ENCODE measurements around the gene TRAPPC3. TPM values are rescaled to one million over a fixed set of nuclear protein-coding genes. Genes with fewer than 3 reads are reported as not detected.

TRAPPC3 gene
- total and polyA plus RNA-seq, 9 of the 15 experiments (the other 6 are each of a cell fraction or from before 2014, with no cell fraction given) = 20.6 to 141 (median 112) TPM

- TF ChIP-seq REST (IDR thresholded peaks at IDR 0.05; ENCODE audit: borderline replicate concordance) (no peak), REST (CRISPR knock-in tag; IDR thresholded peaks at IDR 0.05; ENCODE audit: low read depth) (no peak), ZNF146 (CRISPR knock-in tag; IDR thresholded peaks at IDR 0.05; ENCODE audit: unreplicated experiment) (no peak), NCOR1 (IDR thresholded peaks at IDR 0.05) (peak; percentile 41; the same call in 1 of the 2 replicates), MNT (conservative IDR thresholded peaks at IDR 0.05) (peak in 1 of 2 experiments; percentile 14; a peak in 1 of 4 replicates), SMARCA5 (IDR thresholded peaks at IDR 0.05) (peak; percentile 64; the same call in 1 of the 2 replicates), UBTF (IDR thresholded peaks at IDR 0.05; ENCODE audit: borderline replicate concordance in 1 of 2, low read depth in 2 of 2, low read length in 2 of 2) (no peak), POLR3G (IDR thresholded peaks at IDR 0.05; ENCODE audit: extremely low read depth, insufficient read length, insufficient replicate concordance) (no peak), ZBTB2 (IDR thresholded peaks at IDR 0.05) (0 out of 2 replicates have a peak, but pooled peaks have one; percentile 22), SMARCB1 (IDR thresholded peaks at IDR 0.05; ENCODE audit: insufficient read length, low read depth) (no peak), ARID1B (IDR thresholded peaks at IDR 0.05) (peak; percentile 45; the same call in 1 of the 2 replicates), THRAP3 (IDR thresholded peaks at IDR 0.05; ENCODE audit: borderline replicate concordance) (0 out of 2 replicates have a peak, but pooled peaks have one; percentile 25)
These were observed 12.6 kb upstream of the TRAPPC3 start (continued) for GRCh38 chr1:36161641-36162531.

All from K562 (cell line).